ENCODE measurements around the gene TAOK1. TPM values are rescaled to one million over a fixed set of nuclear protein-coding genes. Genes with fewer than 3 reads are reported as not detected.

TAOK1 gene
- total RNA-seq, 2 donors from 2014 or later, result 21.0 to 34.9 TPM

DNA sequence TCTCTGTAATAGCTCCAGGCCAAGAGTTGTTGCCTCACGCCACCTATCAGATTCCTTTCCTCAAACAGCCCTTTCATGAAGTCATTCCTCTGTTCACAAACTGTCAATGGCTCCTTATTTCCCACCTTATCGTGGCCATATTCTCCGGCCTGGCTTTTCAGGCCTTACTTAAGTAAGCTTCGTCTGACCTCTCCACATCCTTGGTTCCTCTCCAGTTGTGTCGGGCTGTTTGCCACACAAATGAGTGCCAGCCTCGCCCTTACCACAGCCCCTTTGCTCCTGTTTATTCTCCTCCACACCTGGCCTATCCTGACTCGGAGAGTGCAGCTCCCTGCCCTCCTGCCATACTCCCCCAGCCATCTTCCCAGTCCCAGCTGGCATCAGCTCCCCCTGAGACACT lies 180.4 kb downstream of the TAOK1 start:
- DNase-seq, result peak in 2 of 4 donors; percentile 1 to 9
- no peak overlapping the region for H3K27ac ChIP-seq

DNA sequence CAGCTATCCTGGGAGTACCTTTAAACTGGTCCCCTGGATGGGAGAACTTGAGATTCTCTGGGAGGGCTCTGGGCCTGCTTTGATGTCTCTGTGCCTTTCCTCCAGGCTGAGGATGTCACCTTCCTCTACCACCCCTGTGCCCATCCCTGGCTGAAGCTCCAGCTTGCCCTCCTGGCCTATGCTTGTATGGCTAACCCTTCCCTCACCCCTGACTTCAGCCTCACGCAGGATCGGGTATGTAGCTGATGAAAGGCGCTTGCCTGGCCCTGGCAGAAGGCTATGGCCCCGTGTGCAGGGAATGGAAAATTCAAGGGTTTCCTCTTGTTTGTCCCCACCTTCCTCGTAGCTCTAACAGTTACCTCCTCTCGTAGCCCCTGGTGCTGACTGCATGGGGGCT lies 181.3 kb downstream of the TAOK1 start:
- Histone ChIP-seq H3K4me3 (no peak overlapping the region), H3K27ac (no peak overlapping the region), H3K4me1 (peaks cover 59% of the 10 kb centered on the region), H3K9me3 (no peaks in the 10 kb centered on the region), H3K36me3 (replicated peaks in 1 of 2; ENCODE audit: insufficient read depth in 1 of 2, low read depth in 2 of 2) (peaks cover 0 to 3% of the 10 kb centered on the region in 2 donors), H3K27me3 (no peaks in the 10 kb centered on the region)
- intact Hi-C loops (cut with DNase I), result no loop called here
- TF ChIP-seq, protein P1, sequence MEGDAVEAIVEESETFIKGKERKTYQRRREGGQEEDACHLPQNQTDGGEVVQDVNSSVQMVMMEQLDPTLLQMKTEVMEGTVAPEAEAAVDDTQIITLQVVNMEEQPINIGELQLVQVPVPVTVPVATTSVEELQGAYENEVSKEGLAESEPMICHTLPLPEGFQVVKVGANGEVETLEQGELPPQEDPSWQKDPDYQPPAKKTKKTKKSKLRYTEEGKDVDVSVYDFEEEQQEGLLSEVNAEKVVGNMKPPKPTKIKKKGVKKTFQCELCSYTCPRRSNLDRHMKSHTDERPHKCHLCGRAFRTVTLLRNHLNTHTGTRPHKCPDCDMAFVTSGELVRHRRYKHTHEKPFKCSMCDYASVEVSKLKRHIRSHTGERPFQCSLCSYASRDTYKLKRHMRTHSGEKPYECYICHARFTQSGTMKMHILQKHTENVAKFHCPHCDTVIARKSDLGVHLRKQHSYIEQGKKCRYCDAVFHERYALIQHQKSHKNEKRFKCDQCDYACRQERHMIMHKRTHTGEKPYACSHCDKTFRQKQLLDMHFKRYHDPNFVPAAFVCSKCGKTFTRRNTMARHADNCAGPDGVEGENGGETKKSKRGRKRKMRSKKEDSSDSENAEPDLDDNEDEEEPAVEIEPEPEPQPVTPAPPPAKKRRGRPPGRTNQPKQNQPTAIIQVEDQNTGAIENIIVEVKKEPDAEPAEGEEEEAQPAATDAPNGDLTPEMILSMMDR (IDR thresholded peaks at IDR 0.05), result no peak
- no peak for TF ChIP-seq POLR2A (IDR thresholded peaks at IDR 0.05)
- no peak for ATAC-seq
- DNase-seq, result peak in 1 of 4 donors; percentile 3
- 91% methylated on average over 6 of the region's 6 CpGs for WGBS, 2 donors

More for the DNA sequence above, 180.4 kb downstream of the TAOK1 start:
- H3K9me3 ChIP-seq, result no peaks in the 10 kb centered on the region
- no peaks in the 10 kb centered on the region for H3K27me3 ChIP-seq
- no peak for ATAC-seq
- intact Hi-C loops (cut with DNase I), result no loop called here
- 83% methylated on average over 7 of the region's 7 CpGs for WGBS, 2 donors
- H3K4me3 ChIP-seq, result no peak overlapping the region
- H3K36me3 ChIP-seq (replicated peaks in 1 of 2; ENCODE audit: insufficient read depth in 1 of 2, low read depth in 2 of 2), result no peaks in the 10 kb centered on the region
- H3K4me1 ChIP-seq, result peaks cover 69% of the 10 kb centered on the region
- TF ChIP-seq POLR2A (IDR thresholded peaks at IDR 0.05), result no peak
- TF ChIP-seq, protein P1 (IDR thresholded peaks at IDR 0.05), result no peak

DNA sequence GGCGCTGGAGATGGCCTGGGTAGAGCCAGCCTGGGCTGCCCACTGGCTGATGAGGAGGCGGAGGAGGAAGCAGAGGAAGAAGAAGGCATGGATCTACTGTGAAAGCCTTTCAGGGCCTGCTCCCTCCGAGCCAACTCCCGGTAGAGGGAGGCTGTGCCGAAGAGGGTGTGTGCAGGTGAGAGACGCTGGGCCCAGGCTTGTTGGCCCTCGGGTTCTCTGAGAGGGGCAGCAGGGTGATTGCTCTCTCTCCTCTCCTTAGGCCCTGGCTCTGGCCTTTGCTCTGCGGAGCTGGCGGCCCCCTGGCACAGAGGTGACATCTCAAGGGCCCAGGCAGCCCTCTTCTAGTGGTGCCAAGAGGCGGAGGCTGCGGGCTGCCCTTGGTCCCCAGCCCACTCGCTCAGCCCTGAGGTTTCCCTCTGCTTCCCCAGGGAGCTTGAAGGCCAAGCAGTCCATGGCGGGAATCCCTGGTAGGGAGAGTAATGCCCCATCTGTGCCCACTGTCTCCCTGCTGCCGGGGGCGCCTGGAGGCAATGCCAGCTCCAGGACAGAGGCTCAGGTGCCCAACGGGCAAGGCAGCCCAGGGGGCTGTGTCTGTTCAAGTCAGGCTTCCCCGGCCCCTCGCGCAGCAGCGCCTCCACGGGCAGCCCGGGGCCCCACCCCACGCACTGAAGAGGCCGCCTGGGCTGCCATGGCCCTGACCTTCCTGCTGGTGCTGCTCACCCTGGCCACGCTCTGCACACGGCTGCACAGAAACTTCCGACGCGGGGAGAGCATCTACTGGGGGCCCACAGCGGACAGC lies 181.9 kb downstream of the TAOK1 start:
- WGBS, 2 donors, result 43 to 80% methylated on average over 6 to 30 of the region's 30 CpGs
- ATAC-seq, result no peak
- Histone ChIP-seq H3K27ac (peak overlapping the region in 2 of 4 donors; percentile 36 to 37), H3K36me3 (replicated peaks in 1 of 2; ENCODE audit: insufficient read depth in 1 of 2, low read depth in 2 of 2) (peaks cover 0 to 3% of the 10 kb centered on the region in 2 donors), H3K27me3 (no peaks in the 10 kb centered on the region), H3K4me3 (no peak overlapping the region), H3K9me3 (no peaks in the 10 kb centered on the region), H3K4me1 (peaks cover 57% of the 10 kb centered on the region)
- DNase-seq, result peak; percentile 8 to 28 (median 18)
- intact Hi-C loops (cut with DNase I), result no loop called here
- TF ChIP-seq, protein P1 (IDR thresholded peaks at IDR 0.05), result no peak
- no peak for TF ChIP-seq POLR2A (IDR thresholded peaks at IDR 0.05)

DNA sequence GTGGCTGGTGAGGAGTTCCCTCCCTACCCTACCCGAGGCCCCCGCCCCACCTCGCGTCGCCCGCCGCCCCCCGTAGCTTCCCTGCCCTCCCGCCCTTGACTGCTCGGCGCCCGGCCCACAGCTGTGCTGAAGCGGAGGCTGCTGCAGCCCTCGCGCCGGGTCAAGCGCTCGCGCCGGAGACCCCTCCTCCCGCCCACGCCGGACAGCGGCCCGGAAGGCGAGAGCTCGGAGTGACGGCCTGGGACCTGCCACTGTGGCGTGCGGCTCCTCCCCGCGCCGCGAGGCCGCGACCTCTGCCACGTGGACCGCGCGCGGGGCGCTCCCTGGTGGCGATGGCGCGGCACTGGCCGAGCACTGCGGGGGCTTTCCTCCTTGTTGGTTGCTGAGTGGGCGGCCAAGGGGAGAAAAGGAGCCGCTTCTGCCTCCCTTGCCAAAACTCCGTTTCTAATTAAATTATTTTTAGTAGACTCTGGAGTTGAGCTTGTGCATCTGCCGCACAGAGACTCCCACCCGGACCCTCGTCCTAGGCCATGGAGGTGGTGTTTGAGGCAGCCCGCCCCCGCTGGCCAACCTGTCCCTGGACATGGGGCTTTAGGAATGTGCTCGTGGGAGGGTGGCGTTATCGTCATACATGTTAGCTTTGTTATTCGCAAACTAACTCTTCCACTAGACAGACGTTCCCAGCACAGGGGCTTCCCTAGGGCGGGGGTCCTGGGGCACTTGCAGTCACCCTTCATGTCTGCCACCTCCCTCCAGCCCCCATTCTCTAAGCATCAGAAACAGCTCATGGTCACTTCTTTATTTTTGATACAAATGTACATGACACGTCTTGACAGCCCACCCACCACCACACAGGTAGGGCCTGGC lies 182.8 kb downstream of the TAOK1 start:
- intact Hi-C loops (cut with DNase I), result no loop called here
- H3K4me3 ChIP-seq, result no peak overlapping the region
- peak; percentile 39 for ATAC-seq

More for the DNA sequence above, 182.8 kb downstream of the TAOK1 start:
- Histone ChIP-seq H3K36me3 (replicated peaks in 1 of 2; ENCODE audit: insufficient read depth in 1 of 2, low read depth in 2 of 2) (peaks cover 0 to 3% of the 10 kb centered on the region in 2 donors), H3K27ac (peak overlapping the region in 2 of 4 donors; percentile 36 to 37), H3K4me1 (peaks cover 49% of the 10 kb centered on the region), H3K27me3 (no peaks in the 10 kb centered on the region), H3K9me3 (no peaks in the 10 kb centered on the region)
- no peak for TF ChIP-seq POLR2A (IDR thresholded peaks at IDR 0.05)
- TF ChIP-seq, protein P1 (IDR thresholded peaks at IDR 0.05), result peak; percentile 57 to 73 (median 65)
- WGBS, 2 donors, result 33 to 79% methylated on average over 4 to 49 of the region's 62 CpGs
- DNase-seq, result peak; percentile 55 to 73 (median 62)
